H9 (cell line): ENCODE measurements around the gene ATP2C1. TPM values are rescaled to one million over a fixed set of nuclear protein-coding genes. Genes with fewer than 3 reads are reported as not detected.

ENCODE experiments used
- DNase-seq: peaks from one replicate; pipeline ENCODE4 v3.0.0-alpha.2; 2017
- H2AFZ ChIP-seq: one replicate; pipeline ENCODE4 v1.6.1; 2013; ENCODE audit warnings: mild to moderate bottlenecking, low read length, control low read depth, moderate library complexity
- H2AK5ac ChIP-seq: 2 replicates; pipeline ENCODE4 v1.6.1; 2013; ENCODE audit warnings: low read length, control low read depth, mixed read lengths; ENCODE audit not compliant: insufficient read length
- H2BK120ac ChIP-seq: one replicate; pipeline ENCODE4 v1.6.1; 2013; ENCODE audit warnings: low read depth, mild to moderate bottlenecking, low read length, control low read depth, inconsistent platforms; ENCODE audit not compliant: poor library complexity, severe bottlenecking
- H2BK12ac ChIP-seq: 2 replicates; pipeline ENCODE4 v1.6.1; 2013; ENCODE audit warnings: low read length, control low read depth, mixed read lengths, low read depth; ENCODE audit not compliant: insufficient read length
- H2BK15ac ChIP-seq: 2 replicates; pipeline ENCODE4 v1.6.1; 2013; ENCODE audit warnings: low read depth, low read length, control low read depth
- H2BK20ac ChIP-seq: one replicate; pipeline ENCODE4 v1.6.1; 2013; ENCODE audit warnings: low read depth, mild to moderate bottlenecking, low read length, control low read depth, inconsistent platforms; ENCODE audit not compliant: poor library complexity, severe bottlenecking
- H2BK5ac ChIP-seq: 2 replicates; pipeline ENCODE4 v1.6.1; 2013; ENCODE audit warnings: low read length, control low read depth, mixed read lengths; ENCODE audit not compliant: insufficient read length
- H3K14ac ChIP-seq: 2 replicates; pipeline ENCODE4 v1.6.1; 2013; ENCODE audit warnings: low read length, control low read depth; ENCODE audit not compliant: insufficient read depth
- H3K18ac ChIP-seq: 2 replicates; pipeline ENCODE4 v1.6.1; 2013; ENCODE audit warnings: low read depth, mild to moderate bottlenecking, mixed read lengths, low read length, control low read depth; ENCODE audit not compliant: insufficient read length
- H3K23ac ChIP-seq: 2 replicates; pipeline ENCODE4 v1.6.1; 2013; ENCODE audit warnings: low read length, control low read depth, mixed read lengths, low read depth; ENCODE audit not compliant: insufficient read length
- H3K23me2 ChIP-seq: 2 replicates; pipeline ENCODE4 v1.6.1; 2013; ENCODE audit warnings: low read depth, mild to moderate bottlenecking, mixed read lengths, low read length, control low read depth; ENCODE audit not compliant: insufficient read length, poor library complexity, severe bottlenecking
- H3K27ac ChIP-seq: 2 replicates; pipeline ENCODE4 v1.5.1; 2013; ENCODE audit warnings: low read length, control low read depth, mixed read lengths, low read depth; ENCODE audit not compliant: insufficient read length
- H3K27me3 ChIP-seq: 2 replicates; pipeline ENCODE4 v1.6.1; 2013; ENCODE audit warnings: low read length, control low read depth, inconsistent platforms; ENCODE audit not compliant: insufficient read depth
- H3K4ac ChIP-seq: 2 replicates; pipeline ENCODE4 v1.6.1; 2013; ENCODE audit warnings: low read depth, mild to moderate bottlenecking, control low read depth, inconsistent platforms, low read length, moderate library complexity
- H3K4me1 ChIP-seq: 2 replicates; pipeline ENCODE4 v1.6.1; 2013; ENCODE audit warnings: low read length, control low read depth, inconsistent platforms; ENCODE audit not compliant: insufficient read depth
- H3K4me2 ChIP-seq: 2 replicates; pipeline ENCODE4 v1.6.1; 2013; ENCODE audit warnings: low read length, control low read depth, mixed read lengths; ENCODE audit not compliant: insufficient read length, insufficient read depth
- H3K56ac ChIP-seq: 2 replicates; pipeline ENCODE4 v1.6.1; 2013; ENCODE audit warnings: low read depth, mild to moderate bottlenecking, mixed read lengths, low read length, control low read depth; ENCODE audit not compliant: insufficient read length
- H3K79me1 ChIP-seq: 2 replicates; pipeline ENCODE4 v1.6.1; 2013; ENCODE audit warnings: low read depth, mild to moderate bottlenecking, moderate library complexity, low read length, control low read depth, inconsistent platforms; ENCODE audit not compliant: insufficient read depth, poor library complexity, severe bottlenecking
- H3K79me2 ChIP-seq: 2 replicates; pipeline ENCODE4 v1.6.1; 2013; ENCODE audit warnings: low read length, control low read depth, inconsistent platforms; ENCODE audit not compliant: insufficient read depth
- H3K9ac ChIP-seq: 2 replicates; pipeline ENCODE4 v1.6.1; 2013; ENCODE audit warnings: low read length, control low read depth, mixed read lengths; ENCODE audit not compliant: insufficient read length; ENCODE audit errors: extremely low read depth
- H3K9me3 ChIP-seq: one replicate; pipeline ENCODE4 v1.6.1; 2013; ENCODE audit warnings: low read depth, low read length, inconsistent platforms; ENCODE audit not compliant: control insufficient read depth
- H3T11ph ChIP-seq: one replicate; pipeline ENCODE4 v1.6.1; 2013; ENCODE audit warnings: mild to moderate bottlenecking, low read length, control low read depth, inconsistent platforms
- H4K20me1 ChIP-seq: one replicate; pipeline ENCODE4 v1.6.1; 2013; ENCODE audit not compliant: control insufficient read depth, insufficient read length, insufficient read depth
- H4K5ac ChIP-seq: 2 replicates; pipeline ENCODE4 v1.6.1; 2013; ENCODE audit warnings: low read depth, mild to moderate bottlenecking, mixed read lengths, low read length, control low read depth; ENCODE audit not compliant: insufficient read length
- H4K8ac ChIP-seq: replicated peaks from 2 replicates; pipeline ENCODE4 v1.6.1; 2013; ENCODE audit warnings: low read length, control low read depth, mixed read lengths, low read depth; ENCODE audit not compliant: insufficient read length
- H4K91ac ChIP-seq: 2 replicates; pipeline ENCODE4 v1.6.1; 2013; ENCODE audit warnings: low read depth, mild to moderate bottlenecking, moderate library complexity, mixed read lengths, low read length, control low read depth; ENCODE audit not compliant: insufficient read length
- H3K27ac Mint-ChIP-seq, 3 experiments: 2 replicates in 2 of 3; 3 replicates in 1 of 3; pipeline ENCODE4 v1.8.0; 2020 to 2021; ENCODE audit warnings: mixed read lengths in 3 of 3, mild to moderate bottlenecking in 1 of 3, moderate library complexity in 1 of 3
- H3K27me3 Mint-ChIP-seq: 2 replicates; pipeline ENCODE4 v1.8.0; 2021; ENCODE audit warnings: low read depth, mild to moderate bottlenecking, moderate library complexity, mixed read lengths
- H3K36me3 Mint-ChIP-seq, 3 experiments: 2 replicates in 2 of 3; 3 replicates in 1 of 3; pipeline ENCODE4 v1.8.0; 2020 to 2021; ENCODE audit warnings: low read depth in 3 of 3, mixed read lengths in 3 of 3; ENCODE audit not compliant: insufficient read depth in 1 of 3
- H3K4me1 Mint-ChIP-seq, 2 experiments: 2 replicates each; pipeline ENCODE4 v1.8.0; 2020; ENCODE audit warnings: mixed read lengths in 2 of 2
- H3K4me3 Mint-ChIP-seq, 2 experiments: 2 replicates in 1 of 2; 3 replicates in 1 of 2; pipeline ENCODE4 v1.8.0; 2020 to 2021; ENCODE audit warnings: mild to moderate bottlenecking in 2 of 2, mixed read lengths in 2 of 2, moderate library complexity in 1 of 2
- H3K9me3 Mint-ChIP-seq, 2 experiments: 2 replicates in 1 of 2; 3 replicates in 1 of 2; pipeline ENCODE4 v1.8.0; 2020; ENCODE audit warnings: mild to moderate bottlenecking in 2 of 2, mixed read lengths in 2 of 2, moderate library complexity in 1 of 2
- CTCF ChIP-seq: fragments of 200-600 bp; sonication (generic); conservative IDR thresholded peaks from 3 replicates; pipeline ENCODE4 v1.8.0; 2021; ENCODE audit warnings: antibody characterized with exemption, mild to moderate bottlenecking
- WGBS: extraction: QIAGEN DNeasy Blood & Tissue Kit; methylation state at CpG from one replicate; pipeline ENCODE4 v1.1.7; 2013; ENCODE audit warnings: missing lambda C conversion rate, low lambda C conversion rate, mixed read lengths; ENCODE audit not compliant: insufficient read length; ENCODE audit errors: extremely low coverage; 5-methylcytosine and 5-hydroxymethylcytosine counted together
- total RNA-seq: library from RNA; stranded (reverse); gene quantifications from 2 replicates; pipeline ENCODE4 v1.2.1, GENCODE V29; 2021

Gene ATP2C1
- total RNA-seq, 1 experiment from 2014 or later = 65.5 TPM

DNA sequence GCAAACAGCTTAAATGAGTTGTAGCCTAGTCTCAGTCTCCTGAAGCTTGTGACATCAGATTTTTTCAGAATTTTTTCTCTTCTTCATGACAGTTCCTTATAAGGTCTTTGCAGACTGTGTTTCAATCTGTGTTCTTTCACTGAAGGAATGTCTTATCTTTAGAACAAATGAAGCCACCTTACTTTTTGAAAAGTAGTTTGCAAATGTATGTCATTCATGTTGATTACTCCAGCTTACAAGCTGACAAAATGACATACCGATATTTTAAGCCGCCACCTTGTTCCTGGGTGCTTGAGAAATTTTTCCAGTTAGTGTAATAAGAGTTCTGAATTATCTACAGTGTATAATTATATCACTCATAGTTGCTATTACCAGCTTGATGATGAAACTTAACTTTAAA, 75.7 kb downstream of the ATP2C1 start:
- no peaks in the 10 kb centered on the region for H3K27me3 ChIP-seq
- no peak overlapping the region for H3K27ac ChIP-seq
- no peak overlapping the region for H2BK5ac ChIP-seq
- H2BK15ac ChIP-seq = no peak overlapping the region
- Mint-ChIP-seq H3K4me1 (peaks cover 11 to 23% of the 10 kb centered on the region in 2 experiments), H3K4me3 (no peak overlapping the region), H3K27ac (no peak overlapping the region), H3K36me3 (peaks cover 27 to 50% (median 50%) of the 10 kb centered on the region in 3 experiments), H3K27me3 (no peaks in the 10 kb centered on the region), H3K9me3 (no peaks in the 10 kb centered on the region; a peak in 1 of 5 replicates)
- H3T11ph ChIP-seq = no peak overlapping the region
- no peak for TF ChIP-seq CTCF
- H4K91ac ChIP-seq = no peak overlapping the region
- no peak overlapping the region for H2BK12ac ChIP-seq
- no peak overlapping the region for H3K9ac ChIP-seq
- peaks cover 4% of the 10 kb centered on the region; the same call in 1 of the 2 replicates for H3K4me1 ChIP-seq
- no peak overlapping the region for H3K4ac ChIP-seq
- H3K4me2 ChIP-seq = no peak overlapping the region
- H3K79me2 ChIP-seq = no peaks in the 10 kb centered on the region
- H2BK20ac ChIP-seq = no peak overlapping the region
- no peak overlapping the region for H4K8ac ChIP-seq
- no peaks in the 10 kb centered on the region for H3K23me2 ChIP-seq
- no peak overlapping the region for H3K56ac ChIP-seq
- no peaks in the 10 kb centered on the region for H3K9me3 ChIP-seq
- no CpG with 5 or more reads among the region's 2 CpGs for WGBS
- H3K23ac ChIP-seq = no peak overlapping the region
- no peak overlapping the region for H2BK120ac ChIP-seq
- no peak for DNase-seq
- H4K20me1 ChIP-seq = no peaks in the 10 kb centered on the region
- no peak overlapping the region for H3K18ac ChIP-seq
- H2AK5ac ChIP-seq = no peak overlapping the region
- no peak overlapping the region for H2AFZ ChIP-seq
- no peak overlapping the region for H3K14ac ChIP-seq
- no peaks in the 10 kb centered on the region for H3K79me1 ChIP-seq
- H4K5ac ChIP-seq = no peak overlapping the region
